Stomach smooth muscle (tissue), 2 donors: ENCODE data around the gene TBXAS1.

Source experiments
- H3K27ac ChIP-seq: one replicate; pipeline ENCODE4 v1.7.0; 2013; ENCODE audit warnings: mild to moderate bottlenecking, low read length, inconsistent platforms
- H3K27me3 ChIP-seq, 2 donors: one replicate each; pipeline ENCODE4 v1.7.0; 2013; ENCODE audit warnings: low read length in 2 of 2; ENCODE audit not compliant: insufficient read depth in 2 of 2, control insufficient read depth in 1 of 2
- H3K36me3 ChIP-seq, 2 donors: one replicate each; pipeline ENCODE4 v1.7.0; 2013; ENCODE audit warnings: low read length in 2 of 2; ENCODE audit not compliant: control insufficient read depth in 2 of 2, insufficient read depth in 2 of 2
- H3K4me1 ChIP-seq: one replicate; pipeline ENCODE4 v1.7.0; 2013; ENCODE audit warnings: low read length; ENCODE audit not compliant: control insufficient read depth, insufficient read depth
- H3K4me3 ChIP-seq, 2 donors: one replicate each; pipeline ENCODE4 v1.7.0; 2013; ENCODE audit warnings: low read length in 2 of 2
- H3K9ac ChIP-seq, 2 donors: one replicate each; pipeline ENCODE4 v1.7.0; 2013; ENCODE audit warnings: low read length in 2 of 2, mild to moderate bottlenecking in 1 of 2
- H3K9me3 ChIP-seq, 2 donors: one replicate each; pipeline ENCODE4 v1.7.0; 2013; ENCODE audit warnings: low read length in 2 of 2; ENCODE audit not compliant: control insufficient read depth in 2 of 2
- donor health status: healthy.
- donor health status: Pancreatic carcinoma.

TBXAS1 gene

GRCh38 chr7:140024585-140024984 lies 195.5 kb downstream of the TBXAS1 start:
- H3K4me3 ChIP-seq: no peak overlapping the region
- no peak overlapping the region for H3K27ac ChIP-seq
- no peaks in the 10 kb centered on the region for H3K9me3 ChIP-seq
- H3K4me1 ChIP-seq: no peaks in the 10 kb centered on the region
- H3K9ac ChIP-seq: no peak overlapping the region
- no peaks in the 10 kb centered on the region for H3K27me3 ChIP-seq
- H3K36me3 ChIP-seq: peaks cover 21 to 30% of the 10 kb centered on the region in 2 donors

- Histone ChIP-seq H3K27me3 (no peaks in the 10 kb centered on the region), H3K27ac (no peak overlapping the region), H3K4me1 (no peaks in the 10 kb centered on the region), H3K9me3 (no peaks in the 10 kb centered on the region), H3K4me3 (no peak overlapping the region), H3K36me3 (peaks cover 21 to 30% of the 10 kb centered on the region in 2 donors), H3K9ac (no peak overlapping the region)
Measured at GRCh38 chr7:140025241-140025640, 196.2 kb downstream of the TBXAS1 start.

- H3K9me3 ChIP-seq: no peaks in the 10 kb centered on the region
- no peak overlapping the region for H3K9ac ChIP-seq
- H3K4me3 ChIP-seq: no peak overlapping the region
- peaks cover 21 to 30% of the 10 kb centered on the region in 2 donors for H3K36me3 ChIP-seq
- no peak overlapping the region for H3K27ac ChIP-seq
- no peaks in the 10 kb centered on the region for H3K27me3 ChIP-seq
- H3K4me1 ChIP-seq: no peaks in the 10 kb centered on the region
Measured at GRCh38 chr7:140025814-140026433, 196.9 kb downstream of the TBXAS1 start.

GRCh38 chr7:140026935-140027334 lies 197.9 kb downstream of the TBXAS1 start:
- Histone ChIP-seq H3K27ac (no peak overlapping the region), H3K36me3 (peaks cover 21 to 30% of the 10 kb centered on the region in 2 donors)

GRCh38 chr7:140027858-140028257 lies 198.8 kb downstream of the TBXAS1 start:
- H3K9me3 ChIP-seq: no peaks in the 10 kb centered on the region
- H3K9ac ChIP-seq: no peak overlapping the region
- no peak overlapping the region for H3K27ac ChIP-seq
- H3K36me3 ChIP-seq: peaks cover 21 to 26% of the 10 kb centered on the region in 2 donors
- H3K27me3 ChIP-seq: no peaks in the 10 kb centered on the region
- H3K4me3 ChIP-seq: no peak overlapping the region
- no peaks in the 10 kb centered on the region for H3K4me1 ChIP-seq

More at GRCh38 chr7:140026935-140027334, 197.9 kb downstream of the TBXAS1 start:
- H3K9me3 ChIP-seq: no peaks in the 10 kb centered on the region
- no peak overlapping the region for H3K9ac ChIP-seq
- H3K27me3 ChIP-seq: no peaks in the 10 kb centered on the region
- no peak overlapping the region for H3K4me3 ChIP-seq
- H3K4me1 ChIP-seq: no peaks in the 10 kb centered on the region

- no peaks in the 10 kb centered on the region for H3K27me3 ChIP-seq
- H3K9ac ChIP-seq: no peak overlapping the region
- H3K36me3 ChIP-seq: peaks cover 23 to 24% of the 10 kb centered on the region in 2 donors
- H3K27ac ChIP-seq: no peak overlapping the region
- H3K4me3 ChIP-seq: no peak overlapping the region
- no peaks in the 10 kb centered on the region for H3K9me3 ChIP-seq
- H3K4me1 ChIP-seq: no peaks in the 10 kb centered on the region
Measured at GRCh38 chr7:140028311-140028710, 199.2 kb downstream of the TBXAS1 start.

GRCh38 chr7:140029072-140029471 lies 200.0 kb downstream of the TBXAS1 start:
- Histone ChIP-seq H3K36me3 (peaks cover 25% of the 10 kb centered on the region in 2 donors), H3K4me3 (no peak overlapping the region), H3K27ac (no peak overlapping the region), H3K9ac (no peak overlapping the region), H3K9me3 (no peaks in the 10 kb centered on the region), H3K4me1 (no peaks in the 10 kb centered on the region), H3K27me3 (no peaks in the 10 kb centered on the region)

- Histone ChIP-seq H3K4me1 (peaks cover 2% of the 10 kb centered on the region), H3K27me3 (no peaks in the 10 kb centered on the region), H3K9me3 (no peaks in the 10 kb centered on the region), H3K36me3 (peaks cover 21 to 23% of the 10 kb centered on the region in 2 donors), H3K4me3 (no peak overlapping the region), H3K27ac (no peak overlapping the region), H3K9ac (no peak overlapping the region)
Measured at GRCh38 chr7:140031364-140031763, 202.3 kb downstream of the TBXAS1 start.

- no peak overlapping the region for H3K9ac ChIP-seq
- H3K27me3 ChIP-seq: no peaks in the 10 kb centered on the region
- H3K9me3 ChIP-seq: no peaks in the 10 kb centered on the region
- peaks cover 2% of the 10 kb centered on the region for H3K4me1 ChIP-seq
- no peak overlapping the region for H3K27ac ChIP-seq
- H3K4me3 ChIP-seq: no peak overlapping the region
- peaks cover 14 to 26% of the 10 kb centered on the region in 2 donors for H3K36me3 ChIP-seq
Measured at GRCh38 chr7:140033036-140033435, 204.0 kb downstream of the TBXAS1 start.

GRCh38 chr7:140033779-140034363 lies 204.8 kb downstream of the TBXAS1 start:
- no peaks in the 10 kb centered on the region for H3K27me3 ChIP-seq
- H3K9me3 ChIP-seq: no peaks in the 10 kb centered on the region
- peaks cover 2% of the 10 kb centered on the region for H3K4me1 ChIP-seq
- no peak overlapping the region for H3K9ac ChIP-seq
- peaks cover 16 to 28% of the 10 kb centered on the region in 2 donors for H3K36me3 ChIP-seq
- H3K27ac ChIP-seq: no peak overlapping the region
- H3K4me3 ChIP-seq: no peak overlapping the region

GRCh38 chr7:140034421-140034820 lies 205.4 kb downstream of the TBXAS1 start:
- H3K4me3 ChIP-seq: no peak overlapping the region
- H3K27me3 ChIP-seq: no peaks in the 10 kb centered on the region
- H3K36me3 ChIP-seq: peaks cover 21 to 28% of the 10 kb centered on the region in 2 donors

More at GRCh38 chr7:140034421-140034820, 205.4 kb downstream of the TBXAS1 start:
- Histone ChIP-seq H3K9ac (no peak overlapping the region), H3K27ac (no peak overlapping the region), H3K4me1 (peaks cover 2% of the 10 kb centered on the region), H3K9me3 (no peaks in the 10 kb centered on the region)
